G401.6 (cell line): ENCODE measurements around the gene EEF1A1.
"Not testable (repeated sequence)": the region's sequence is repeated elsewhere in the genome, so short reads cannot be mapped to it uniquely, and the experiment has no call there.

Experiments used
- FAIRE-seq: peaks from 2 replicates; lab custom pipeline; 2012; peaks lifted over from hg19 to GRCh38; lab: Jason Lieb, UNC

The EEF1A1 gene

GRCh38 chr6:73520688-73521350 lies at the start of gene EEF1A1:
Gene EEF1A1 (minus strand): TSS chr6:73521032. CDS start chr6:73520026, 1,006 bp downstream.
- FAIRE-seq = peak; percentile 96

- FAIRE-seq = no peak
Observed at GRCh38 chr6:73569121-73569520, 48.3 kb upstream of the EEF1A1 start.

- FAIRE-seq = no peak
Observed at GRCh38 chr6:73566954-73567591, 46.2 kb upstream of the EEF1A1 start.

GRCh38 chr6:73566486-73566871 lies 45.6 kb upstream of the EEF1A1 start:
- not testable (repeated sequence) for FAIRE-seq

GRCh38 chr6:73565767-73566485 lies 45.1 kb upstream of the EEF1A1 start:
- no peak for FAIRE-seq

GRCh38 chr6:73564578-73565345 lies 43.9 kb upstream of the EEF1A1 start:
- no peak for FAIRE-seq

GRCh38 chr6:73562558-73562957 lies 41.7 kb upstream of the EEF1A1 start:
- no peak for FAIRE-seq

- no peak for FAIRE-seq
Observed at GRCh38 chr6:73560853-73561407, 40.1 kb upstream of the EEF1A1 start.

- peak; percentile 33 for FAIRE-seq
Observed at GRCh38 chr6:73560182-73560732, 39.4 kb upstream of the EEF1A1 start.

GRCh38 chr6:73559399-73559794 lies 38.6 kb upstream of the EEF1A1 start:
- not testable (repeated sequence) for FAIRE-seq

GRCh38 chr6:73558624-73559398 lies 38.0 kb upstream of the EEF1A1 start:
- FAIRE-seq = no peak

GRCh38 chr6:73556836-73557235 lies 36.0 kb upstream of the EEF1A1 start:
- FAIRE-seq = no peak

GRCh38 chr6:73555380-73555949 lies 34.6 kb upstream of the EEF1A1 start:
- FAIRE-seq = not testable (repeated sequence)

GRCh38 chr6:73551115-73551514 lies 30.3 kb upstream of the EEF1A1 start:
- FAIRE-seq = not testable (repeated sequence)

- FAIRE-seq = peak; percentile 17
Observed at GRCh38 chr6:73548458-73549446, 27.9 kb upstream of the EEF1A1 start.

- no peak for FAIRE-seq
Observed at GRCh38 chr6:73547036-73547435, 26.2 kb upstream of the EEF1A1 start.

- FAIRE-seq = no peak
Observed at GRCh38 chr6:73542891-73543290, 22.1 kb upstream of the EEF1A1 start.

GRCh38 chr6:73542481-73542880 lies 21.6 kb upstream of the EEF1A1 start:
- FAIRE-seq = not testable (repeated sequence)

GRCh38 chr6:73538116-73538779 lies 17.4 kb upstream of the EEF1A1 start:
- no peak for FAIRE-seq
